Brain microvascular endothelial cell (primary cell): Measurements from ENCODE around the gene VSX1.

Experiments
- DNase-seq: peaks from one replicate; pipeline ENCODE4 v3.0.0-alpha.2; 2020
- H3K27ac ChIP-seq: fragments of 250-450 bp; sonication (Bioruptor Pico); 2 replicates; pipeline ENCODE4 v1.5.1; 2020; ENCODE audit warnings: mild to moderate bottlenecking, moderate library complexity
- H3K27me3 ChIP-seq: fragments of 250-450 bp; sonication (Bioruptor Pico); replicated peaks from 2 replicates; pipeline ENCODE4 v1.5.1; 2020; ENCODE audit warnings: mild to moderate bottlenecking
- H3K36me3 ChIP-seq: fragments of 250-450 bp; sonication (Bioruptor Pico); replicated peaks from 2 replicates; pipeline ENCODE4 v1.5.1; 2020; ENCODE audit warnings: mild to moderate bottlenecking
- H3K4me3 ChIP-seq: 2 replicates; pipeline ENCODE4 v1.5.1; 2011; ENCODE audit warnings: low read depth, mild to moderate bottlenecking, control low read depth, low read length, moderate library complexity
- CTCF ChIP-seq: IDR thresholded peaks from 2 replicates; pipeline ENCODE4 v1.5.1; 2011; ENCODE audit warnings: low read depth, mild to moderate bottlenecking, moderate library complexity, low read length, control low read depth, inconsistent platforms; ENCODE audit errors: missing control alignments
- in situ Hi-C: cut with HindIII; loops from 2 replicates; pipeline ENCODE4 v1.10.0; 2017; ENCODE audit warnings: low sequenced_read_pairs, low pct_ligation_motif_present

Gene VSX1

GRCh38 chr20:25047766-25048165, 34.2 kb downstream of the VSX1 start:
- in situ Hi-C loops = no loop called here
- H3K4me3 ChIP-seq = no peak overlapping the region
- no peak for TF ChIP-seq CTCF
- no peaks in the 10 kb centered on the region for H3K27me3 ChIP-seq
- no peaks in the 10 kb centered on the region for H3K36me3 ChIP-seq
- no peak overlapping the region for H3K27ac ChIP-seq
- DNase-seq = no peak

- no peak overlapping the region for H3K4me3 ChIP-seq
- no peak overlapping the region for H3K27ac ChIP-seq
- no peak for TF ChIP-seq CTCF
- DNase-seq = no peak
- no peaks in the 10 kb centered on the region for H3K27me3 ChIP-seq
- in situ Hi-C loops = no loop called here
- H3K36me3 ChIP-seq = no peaks in the 10 kb centered on the region
Observed at GRCh38 chr20:25046736-25047666, 34.9 kb downstream of the VSX1 start.

- in situ Hi-C loops = no loop called here
- H3K27me3 ChIP-seq = no peaks in the 10 kb centered on the region
Observed at GRCh38 chr20:25046181-25046641, 35.7 kb downstream of the VSX1 start.

GRCh38 chr20:25045343-25045712, 36.6 kb downstream of the VSX1 start:
- no peak for TF ChIP-seq CTCF
- no peak overlapping the region for H3K27ac ChIP-seq
- no peak overlapping the region for H3K4me3 ChIP-seq
- H3K27me3 ChIP-seq = no peaks in the 10 kb centered on the region
- in situ Hi-C loops = no loop called here
- no peak for DNase-seq
- H3K36me3 ChIP-seq = no peaks in the 10 kb centered on the region

More at GRCh38 chr20:25046181-25046641, 35.7 kb downstream of the VSX1 start:
- Histone ChIP-seq H3K4me3 (no peak overlapping the region), H3K36me3 (no peaks in the 10 kb centered on the region), H3K27ac (no peak overlapping the region)
- no peak for TF ChIP-seq CTCF
- no peak for DNase-seq

GRCh38 chr20:25044660-25045342, 37.1 kb downstream of the VSX1 start:
- in situ Hi-C loops = no loop called here
- no peaks in the 10 kb centered on the region for H3K36me3 ChIP-seq
- no peak for TF ChIP-seq CTCF
- H3K27ac ChIP-seq = no peak overlapping the region
- no peak overlapping the region for H3K4me3 ChIP-seq
- no peaks in the 10 kb centered on the region for H3K27me3 ChIP-seq
- DNase-seq = no peak

GRCh38 chr20:25044261-25044560, 37.7 kb downstream of the VSX1 start:
- TF ChIP-seq CTCF = no peak
- no peak for DNase-seq
- in situ Hi-C loops = no loop called here
- Histone ChIP-seq H3K36me3 (no peaks in the 10 kb centered on the region), H3K27ac (no peak overlapping the region), H3K27me3 (no peaks in the 10 kb centered on the region), H3K4me3 (no peak overlapping the region)
